GM18951 (cell line): ENCODE data around the gene PSMD6.

Experiments used
- POLR2A ChIP-seq: IDR thresholded peaks from 4 replicates; pipeline ENCODE4 v1.6.1; 2011; ENCODE audit warnings: mild to moderate bottlenecking; ENCODE audit not compliant: insufficient read length, insufficient read depth; ENCODE audit errors: extremely low read depth
- in situ Hi-C: fragments of 300-500 bp; cut with MboI; formaldehyde crosslinking; loops from one replicate; pipeline ENCODE4 v1.12.0; 2022; ENCODE audit warnings: low sequenced_read_pairs, mixed read lengths, inconsistent platforms; ENCODE audit not compliant: unreplicated experiment

The PSMD6 gene

GRCh38 chr3:63990204-63990603 lies 33.1 kb downstream of the PSMD6 start:
- no peak for TF ChIP-seq POLR2A
- in situ Hi-C loops: no loop called here

- in situ Hi-C loops: no loop called here
- TF ChIP-seq POLR2A: no peak
These were observed 34.4 kb downstream of the PSMD6 start for GRCh38 chr3:63988943-63989342.

- in situ Hi-C loops: no loop called here
- no peak for TF ChIP-seq POLR2A
These were observed 36.5 kb downstream of the PSMD6 start for GRCh38 chr3:63986831-63987230.

- no peak for TF ChIP-seq POLR2A
- in situ Hi-C loops: no loop called here
These were observed 37.1 kb downstream of the PSMD6 start for GRCh38 chr3:63986146-63986545.

GRCh38 chr3:63984391-63984790 lies 38.9 kb downstream of the PSMD6 start:
- TF ChIP-seq POLR2A: no peak
- in situ Hi-C loops: no loop called here

- no peak for TF ChIP-seq POLR2A
- in situ Hi-C loops: no loop called here
These were observed 41.3 kb downstream of the PSMD6 start for GRCh38 chr3:63981980-63982379.

GRCh38 chr3:63980830-63981498 lies 42.3 kb downstream of the PSMD6 start:
- in situ Hi-C loops: no loop called here

GRCh38 chr3:63980019-63980418 lies 43.3 kb downstream of the PSMD6 start:
- in situ Hi-C loops: no loop called here
- TF ChIP-seq POLR2A: no peak

More at GRCh38 chr3:63980830-63981498, 42.3 kb downstream of the PSMD6 start:
- no peak for TF ChIP-seq POLR2A

GRCh38 chr3:63979093-63979885 lies 44.0 kb downstream of the PSMD6 start:
- TF ChIP-seq POLR2A: no peak
- in situ Hi-C loops: no loop called here

- in situ Hi-C loops: no loop called here
These were observed 45.4 kb downstream of the PSMD6 start for GRCh38 chr3:63977893-63978292.

GRCh38 chr3:63976872-63977200 lies 46.5 kb downstream of the PSMD6 start:
- in situ Hi-C loops: no loop called here
- TF ChIP-seq POLR2A: no peak

More at GRCh38 chr3:63977893-63978292, 45.4 kb downstream of the PSMD6 start:
- no peak for TF ChIP-seq POLR2A

GRCh38 chr3:63976161-63976871 lies 47.0 kb downstream of the PSMD6 start:
- in situ Hi-C loops: no loop called here
- TF ChIP-seq POLR2A: no peak

- no peak for TF ChIP-seq POLR2A
- in situ Hi-C loops: no loop called here
These were observed 47.6 kb downstream of the PSMD6 start for GRCh38 chr3:63975723-63976122.
